Skeletal muscle tissue (tissue), 4 donors: ENCODE data around the gene SLC66A2. TPM values are rescaled to one million over a fixed set of nuclear protein-coding genes. Genes with fewer than 3 reads are reported as not detected.

Source experiments
- H3K27ac ChIP-seq: one replicate; pipeline ENCODE4 v1.7.0; 2013; ENCODE audit warnings: mild to moderate bottlenecking, low read depth, low read length, inconsistent platforms
- H3K27me3 ChIP-seq, 3 donors: one replicate each; pipeline ENCODE4 v1.7.0; 2013; ENCODE audit warnings: low read length in 3 of 3; ENCODE audit not compliant: control insufficient read depth in 3 of 3, insufficient read depth in 3 of 3
- H3K36me3 ChIP-seq, 3 donors: one replicate each; pipeline ENCODE4 v1.7.0; 2013; ENCODE audit warnings: low read length in 3 of 3; ENCODE audit not compliant: control insufficient read depth in 3 of 3, insufficient read depth in 3 of 3
- H3K4me1 ChIP-seq, 3 donors: one replicate each; pipeline ENCODE4 v1.7.0; 2013; ENCODE audit warnings: low read length in 3 of 3, mild to moderate bottlenecking in 3 of 3; ENCODE audit not compliant: control insufficient read depth in 3 of 3, insufficient read depth in 3 of 3
- H3K4me3 ChIP-seq, 3 donors: one replicate each; pipeline ENCODE4 v1.7.0; 2013; ENCODE audit warnings: low read length in 3 of 3
- H3K9ac ChIP-seq, 3 donors: one replicate each; pipeline ENCODE4 v1.7.0; 2013; ENCODE audit warnings: low read length in 3 of 3, mild to moderate bottlenecking in 3 of 3, moderate library complexity in 2 of 3, low read depth in 1 of 3
- H3K9me3 ChIP-seq, 3 donors: one replicate each; pipeline ENCODE4 v1.7.0; 2013; ENCODE audit warnings: low read length in 3 of 3; ENCODE audit not compliant: control insufficient read depth in 3 of 3
- total RNA-seq: library from RNA; depleted of rRNA; stranded (reverse); fragments of >200 nt; gene quantifications from one replicate; pipeline ENCODE4 v1.2.3, GENCODE V29; 2014
- donor health status: Osteomylitis.

Gene SLC66A2
- total RNA-seq, 1 donor from 2014 or later = 20.4 TPM

DNA sequence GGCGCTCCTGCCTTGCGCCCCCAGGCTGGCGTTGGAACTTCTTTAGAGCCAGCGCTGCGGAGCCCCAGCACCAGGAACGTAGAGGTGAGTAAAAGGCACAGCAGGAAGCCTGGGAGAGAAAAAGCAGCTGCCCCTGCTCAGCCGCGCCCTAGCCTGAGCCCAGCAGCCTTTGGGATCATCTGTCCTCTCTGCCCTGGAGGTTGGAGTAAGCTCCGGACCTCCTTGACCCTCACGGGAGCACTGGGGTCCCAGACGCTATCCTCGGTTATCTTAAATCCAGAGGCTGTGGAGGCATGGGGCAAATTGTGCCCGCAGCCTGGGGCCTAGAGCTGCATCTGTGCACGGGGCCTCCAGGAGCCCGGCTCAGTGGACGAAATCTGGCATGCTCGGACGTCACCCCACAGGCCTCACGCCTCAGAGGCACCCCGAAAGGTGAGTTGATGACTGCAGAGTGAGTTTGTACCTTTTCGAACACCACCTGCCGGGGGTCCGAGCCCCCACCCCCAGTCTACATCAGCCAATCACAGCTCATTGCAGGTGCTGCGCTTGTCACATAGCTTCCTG is 1.6 kb upstream of the SLC66A2 start:
- Histone ChIP-seq H3K4me3 (no peak overlapping the region), H3K9me3 (no peaks in the 10 kb centered on the region), H3K36me3 (peaks cover 4 to 5% (median 4%) of the 10 kb centered on the region in 3 donors), H3K9ac (no peak overlapping the region), H3K4me1 (peaks cover 24 to 29% (median 26%) of the 10 kb centered on the region in 3 donors), H3K27me3 (no peaks in the 10 kb centered on the region), H3K27ac (no peak overlapping the region)

DNA sequence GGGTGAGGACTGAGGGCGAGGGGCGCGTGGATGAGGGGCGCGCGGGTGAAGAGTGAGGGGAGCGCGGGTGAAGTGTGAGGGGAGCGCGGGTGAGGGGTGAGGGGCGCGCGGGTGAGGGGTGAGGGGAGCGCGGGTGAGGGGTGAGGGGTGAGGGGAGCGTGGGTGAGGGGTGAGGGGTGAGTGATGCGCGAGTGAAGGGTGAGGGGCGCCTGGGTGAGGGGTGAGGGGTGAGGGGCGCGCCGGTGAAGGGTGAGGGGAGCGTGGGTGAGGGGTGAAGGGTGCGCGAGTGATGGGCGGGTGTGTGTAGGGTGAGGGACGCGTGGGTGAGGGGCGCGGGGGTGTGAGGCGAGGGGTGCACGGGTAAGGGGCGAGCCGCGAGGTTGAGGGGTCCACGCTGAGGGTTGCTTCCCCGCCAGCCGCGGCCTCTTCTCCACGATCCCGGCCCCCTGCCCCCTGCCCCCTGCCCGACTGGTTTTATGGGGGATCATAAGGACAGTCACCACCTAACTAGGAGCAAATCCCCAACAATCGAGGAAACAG is 1.1 kb upstream of the SLC66A2 start:
- no peak overlapping the region for H3K27ac ChIP-seq
- H3K9ac ChIP-seq = peak overlapping the region in 1 of 3 donors; percentile 79
- H3K9me3 ChIP-seq = no peaks in the 10 kb centered on the region
- H3K27me3 ChIP-seq = no peaks in the 10 kb centered on the region
- peak overlapping the region in 2 of 3 donors; percentile 60 to 72 for H3K4me3 ChIP-seq
- H3K36me3 ChIP-seq = peaks cover 4 to 6% (median 5%) of the 10 kb centered on the region in 3 donors
- H3K4me1 ChIP-seq = peaks cover 29 to 35% (median 31%) of the 10 kb centered on the region in 3 donors

GRCh38 chr18:79950515-79951341 is 725 bp downstream of the SLC66A2 start:
- peaks cover 7 to 9% (median 9%) of the 10 kb centered on the region in 3 donors for H3K36me3 ChIP-seq
- H3K27me3 ChIP-seq = no peaks in the 10 kb centered on the region
- peak overlapping the region; percentile 76 to 84 (median 77) for H3K9ac ChIP-seq
- peak overlapping the region; percentile 85 to 88 (median 87) for H3K4me3 ChIP-seq
- no peaks in the 10 kb centered on the region for H3K9me3 ChIP-seq
- peak overlapping the region; percentile 44 for H3K27ac ChIP-seq
- peaks cover 36 to 47% (median 39%) of the 10 kb centered on the region in 3 donors for H3K4me1 ChIP-seq

DNA sequence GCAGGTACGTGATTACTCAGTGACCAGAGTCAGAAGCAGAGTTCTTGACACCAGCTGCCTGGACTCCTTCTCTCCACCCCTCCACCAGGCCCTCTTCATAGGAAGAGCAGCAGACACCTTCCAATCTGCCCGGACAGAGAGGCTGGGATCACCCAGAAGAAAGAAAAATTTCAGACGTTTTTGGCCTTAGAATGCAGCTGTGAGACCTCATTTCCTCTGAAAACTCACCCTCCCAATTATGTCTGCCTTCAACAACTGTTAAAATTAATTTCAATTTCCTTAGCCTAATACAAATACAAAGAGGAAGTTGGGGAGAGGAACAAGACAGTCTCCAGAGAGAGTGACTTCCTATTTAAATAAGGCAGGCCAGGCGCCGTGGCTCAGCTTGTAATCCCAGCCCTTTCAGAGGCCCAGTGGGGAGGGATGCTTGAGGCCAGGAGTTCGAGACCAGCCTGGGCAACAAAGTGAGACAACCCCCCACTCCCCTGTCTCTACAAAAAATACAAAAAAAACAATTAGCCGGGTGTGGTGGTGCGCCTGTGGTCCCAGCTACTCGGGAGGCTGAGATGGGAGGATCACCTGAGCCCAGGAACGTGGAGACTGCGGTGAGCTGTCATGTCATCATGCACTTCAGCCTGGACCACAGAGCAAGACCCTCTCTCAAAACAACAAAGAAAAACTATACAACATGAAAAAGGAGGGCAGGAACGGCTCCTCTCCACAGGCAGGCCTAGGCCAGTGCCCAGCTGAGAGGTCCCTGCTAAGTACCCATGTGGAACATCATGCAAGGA is 1.6 kb downstream of the SLC66A2 start:
- Histone ChIP-seq H3K36me3 (peaks cover 8 to 9% (median 9%) of the 10 kb centered on the region in 3 donors), H3K27me3 (no peaks in the 10 kb centered on the region), H3K27ac (no peak overlapping the region), H3K9me3 (no peaks in the 10 kb centered on the region), H3K4me1 (peaks cover 45 to 56% (median 47%) of the 10 kb centered on the region in 3 donors), H3K4me3 (peak overlapping the region; percentile 85 to 88 (median 87)), H3K9ac (peak overlapping the region; percentile 76 to 84 (median 77))

- no peaks in the 10 kb centered on the region for H3K9me3 ChIP-seq
- peak overlapping the region in 1 of 3 donors; percentile 25 for H3K9ac ChIP-seq
- no peak overlapping the region for H3K27ac ChIP-seq
- no peaks in the 10 kb centered on the region for H3K27me3 ChIP-seq
- H3K36me3 ChIP-seq = peaks cover 8 to 9% (median 9%) of the 10 kb centered on the region in 3 donors
- no peak overlapping the region for H3K4me3 ChIP-seq
- H3K4me1 ChIP-seq = peaks cover 50 to 63% (median 53%) of the 10 kb centered on the region in 3 donors
Observed at GRCh38 chr18:79948719-79949411, 2.6 kb downstream of the SLC66A2 start.

DNA sequence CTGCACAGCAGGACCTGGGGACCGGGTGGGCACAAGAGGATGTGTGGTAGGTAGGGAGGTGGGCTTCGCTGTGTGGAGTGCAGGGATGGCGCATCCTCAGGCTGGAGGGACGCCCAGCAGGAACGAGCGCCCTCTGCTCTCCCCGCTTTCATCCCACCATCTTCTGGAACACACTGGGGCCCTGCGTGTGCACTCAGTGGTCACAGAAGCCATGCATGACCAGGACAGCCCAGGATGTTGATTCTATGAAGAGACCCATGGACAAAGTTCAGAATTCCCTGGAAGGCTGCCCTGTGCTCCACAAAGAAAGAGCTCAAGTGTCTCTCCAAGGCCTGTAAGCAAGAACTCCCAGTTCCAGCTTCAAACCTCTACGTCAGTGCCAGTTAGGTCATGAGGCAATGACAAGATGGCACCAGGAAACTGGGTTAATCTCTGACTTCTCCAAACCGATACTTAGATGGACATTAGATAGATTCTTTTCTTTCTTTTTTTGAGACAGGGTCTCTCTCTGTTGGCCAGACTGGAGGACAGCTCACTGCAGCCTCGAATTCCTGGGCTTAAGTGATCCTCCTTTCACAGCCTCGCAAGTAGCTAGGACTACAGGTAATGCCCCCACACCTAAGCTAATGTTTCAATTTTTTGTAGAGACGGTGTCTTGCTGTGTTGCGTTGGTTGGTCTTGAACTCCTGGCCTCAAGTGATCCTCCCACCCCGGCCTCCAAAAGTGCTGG is 3.4 kb downstream of the SLC66A2 start:
- peak overlapping the region in 1 of 3 donors; percentile 16 for H3K9ac ChIP-seq
- no peaks in the 10 kb centered on the region for H3K27me3 ChIP-seq
- H3K36me3 ChIP-seq = peaks cover 8 to 13% (median 9%) of the 10 kb centered on the region in 3 donors
- no peaks in the 10 kb centered on the region for H3K9me3 ChIP-seq
- no peak overlapping the region for H3K27ac ChIP-seq
- H3K4me1 ChIP-seq = peaks cover 50 to 66% (median 53%) of the 10 kb centered on the region in 3 donors
- H3K4me3 ChIP-seq = peak overlapping the region in 1 of 3 donors; percentile 13

GRCh38 chr18:79947054-79947755 is 4.2 kb downstream of the SLC66A2 start:
- no peak overlapping the region for H3K27ac ChIP-seq
- no peaks in the 10 kb centered on the region for H3K9me3 ChIP-seq
- H3K27me3 ChIP-seq = no peaks in the 10 kb centered on the region
- peaks cover 16 to 21% (median 16%) of the 10 kb centered on the region in 3 donors for H3K36me3 ChIP-seq
- H3K4me3 ChIP-seq = no peak overlapping the region
- H3K9ac ChIP-seq = peak overlapping the region in 1 of 3 donors; percentile 41
- H3K4me1 ChIP-seq = peaks cover 50 to 71% (median 53%) of the 10 kb centered on the region in 3 donors

- H3K9ac ChIP-seq = peak overlapping the region in 2 of 3 donors; percentile 65 to 71
- no peaks in the 10 kb centered on the region for H3K27me3 ChIP-seq
- H3K9me3 ChIP-seq = no peaks in the 10 kb centered on the region
- peaks cover 23 to 31% (median 29%) of the 10 kb centered on the region in 3 donors for H3K36me3 ChIP-seq
- H3K4me1 ChIP-seq = peaks cover 53 to 82% (median 54%) of the 10 kb centered on the region in 3 donors
- H3K27ac ChIP-seq = no peak overlapping the region
- no peak overlapping the region for H3K4me3 ChIP-seq
Observed at GRCh38 chr18:79945118-79946042, 6.1 kb downstream of the SLC66A2 start.
